ENCODE results near the gene DDX47.
"Not testable (repeated sequence)": the region's sequence is repeated elsewhere in the genome, so short reads cannot be mapped to it uniquely, and the experiment has no call there.

The DDX47 gene

GRCh38 chr12:12799163-12799920, 13.8 kb upstream of the DDX47 start:
- H3K27me3 ChIP-seq = no peaks in the 10 kb centered on the region
- H3K36me3 ChIP-seq = no peaks in the 10 kb centered on the region
- no peak for DNase-seq
- no peak overlapping the region for H3K4me3 ChIP-seq (ENCODE audit: low read depth, low read length)
- TF ChIP-seq CTCF (IDR thresholded peaks at IDR 0.05; ENCODE audit: low read depth, low read length) = no peak
- no peaks in the 10 kb centered on the region for H3K4me1 ChIP-seq
- no peaks in the 10 kb centered on the region for H3K9me3 ChIP-seq

GRCh38 chr12:12800406-12801180, 12.6 kb upstream of the DDX47 start:
- DNase-seq = no peak
- no peak for TF ChIP-seq CTCF (IDR thresholded peaks at IDR 0.05; ENCODE audit: low read depth, low read length)
- Histone ChIP-seq H3K4me3 (ENCODE audit: low read depth, low read length) (no peak overlapping the region), H3K36me3 (no peaks in the 10 kb centered on the region), H3K27me3 (no peaks in the 10 kb centered on the region), H3K9me3 (no peaks in the 10 kb centered on the region), H3K4me1 (no peaks in the 10 kb centered on the region)

GRCh38 chr12:12801656-12802055, 11.5 kb upstream of the DDX47 start:
- DNase-seq, H3K4me1 ChIP-seq: not testable (repeated sequence)

GRCh38 chr12:12803186-12803585, 10.0 kb upstream of the DDX47 start:
- H3K27me3 ChIP-seq = no peaks in the 10 kb centered on the region
- no peak for TF ChIP-seq CTCF (IDR thresholded peaks at IDR 0.05; ENCODE audit: low read depth, low read length)
- H3K4me1 ChIP-seq = peaks cover 1% of the 10 kb centered on the region; the same call in 1 of the 2 replicates
- H3K4me3 ChIP-seq (ENCODE audit: low read depth, low read length) = no peak overlapping the region
- no peaks in the 10 kb centered on the region for H3K9me3 ChIP-seq
- peak; percentile 61 for DNase-seq
- no peaks in the 10 kb centered on the region for H3K36me3 ChIP-seq

More at GRCh38 chr12:12801656-12802055, 11.5 kb upstream of the DDX47 start:
- not testable (repeated sequence) for H3K4me3 ChIP-seq (ENCODE audit: low read depth, low read length); H3K9me3 ChIP-seq; H3K36me3 ChIP-seq; H3K27me3 ChIP-seq

- Histone ChIP-seq H3K36me3 (no peaks in the 10 kb centered on the region), H3K27me3 (no peaks in the 10 kb centered on the region), H3K4me3 (ENCODE audit: low read depth, low read length) (no peak overlapping the region), H3K4me1 (peaks cover 3% of the 10 kb centered on the region; the same call in 1 of the 2 replicates), H3K9me3 (no peaks in the 10 kb centered on the region)
- no peak for DNase-seq
- TF ChIP-seq CTCF (IDR thresholded peaks at IDR 0.05; ENCODE audit: low read depth, low read length) = no peak
Measured at GRCh38 chr12:12804011-12804410, 9.1 kb upstream of the DDX47 start.

- peaks cover 3% of the 10 kb centered on the region; the same call in 1 of the 2 replicates for H3K4me1 ChIP-seq
- H3K27me3 ChIP-seq = no peaks in the 10 kb centered on the region
- H3K36me3 ChIP-seq = no peaks in the 10 kb centered on the region
- no peak overlapping the region for H3K4me3 ChIP-seq (ENCODE audit: low read depth, low read length)
- DNase-seq = no peak
- no peaks in the 10 kb centered on the region for H3K9me3 ChIP-seq
- no peak for TF ChIP-seq CTCF (IDR thresholded peaks at IDR 0.05; ENCODE audit: low read depth, low read length)
Measured at GRCh38 chr12:12804432-12804886, 8.7 kb upstream of the DDX47 start.
